HUDEP-2 (cell line): ENCODE measurements around the gene PANK4.

Experiments used
- DNase-seq, 76 experiments: peaks; one replicate each; lab custom pipeline; 2025; ENCODE audit not compliant: unreplicated experiment in 76 of 76; lab: John Stamatoyannopoulos, UW

Gene PANK4

GRCh38 chr1:2532485-2533160, 6.2 kb upstream of the PANK4 start:
- DNase-seq, result no peak

- peak in 68 of 76 experiments; percentile 18 to 76 (median 55) for DNase-seq
Observed at GRCh38 chr1:2530513-2531361, 4.3 kb upstream of the PANK4 start.

GRCh38 chr1:2529784-2530512, 3.6 kb upstream of the PANK4 start, which contains the start of gene HES5:
Gene HES5 (minus strand): TSS chr1:2530263. CDS start chr1:2530164, 99 bp downstream.
- DNase-seq, result peak in 32 of 76 experiments; percentile 37 to 76 (median 56)

- DNase-seq, result peak in 61 of 76 experiments; percentile 19 to 75 (median 50)
Observed at GRCh38 chr1:2528966-2529783, 2.8 kb upstream of the PANK4 start.

GRCh38 chr1:2528611-2528965, 2.2 kb upstream of the PANK4 start:
- peak in 17 of 76 experiments; percentile 21 to 65 (median 43) for DNase-seq

GRCh38 chr1:2528016-2528415, 1.6 kb upstream of the PANK4 start:
- peak in 1 of 76 experiments; percentile 16 for DNase-seq

GRCh38 chr1:2527556-2527860, 1.1 kb upstream of the PANK4 start:
- no peak for DNase-seq

GRCh38 chr1:2526824-2527555, 594 bp upstream of the PANK4 start:
- DNase-seq, result peak in 25 of 76 experiments; percentile 24 to 74 (median 50)

- DNase-seq, result no peak
Observed at GRCh38 chr1:2525572-2525919, 850 bp downstream of the PANK4 start.

GRCh38 chr1:2523891-2524609, 2.3 kb downstream of the PANK4 start:
- DNase-seq, result no peak

GRCh38 chr1:2523191-2523890, 3.1 kb downstream of the PANK4 start:
- no peak for DNase-seq

GRCh38 chr1:2522230-2522629, 4.2 kb downstream of the PANK4 start:
- DNase-seq, result no peak

- no peak for DNase-seq
Observed at GRCh38 chr1:2520806-2521205, 5.6 kb downstream of the PANK4 start.

- no peak for DNase-seq
Observed at GRCh38 chr1:2520206-2520605, 6.2 kb downstream of the PANK4 start.

GRCh38 chr1:2519729-2520128, 6.7 kb downstream of the PANK4 start:
- DNase-seq, result no peak

- DNase-seq, result no peak
Observed at GRCh38 chr1:2519029-2519685, 7.2 kb downstream of the PANK4 start.

GRCh38 chr1:2518528-2518927, 7.9 kb downstream of the PANK4 start:
- DNase-seq, result no peak

GRCh38 chr1:2517966-2518365, 8.4 kb downstream of the PANK4 start:
- DNase-seq, result no peak
